SW 1271 (cell line): ENCODE measurements around the gene PLIN4.

Source experiments
- DNase-seq, 2 experiments: peaks; one replicate each; lab custom pipeline; 2025; lab: John Stamatoyannopoulos, UW

PLIN4 gene

DNA sequence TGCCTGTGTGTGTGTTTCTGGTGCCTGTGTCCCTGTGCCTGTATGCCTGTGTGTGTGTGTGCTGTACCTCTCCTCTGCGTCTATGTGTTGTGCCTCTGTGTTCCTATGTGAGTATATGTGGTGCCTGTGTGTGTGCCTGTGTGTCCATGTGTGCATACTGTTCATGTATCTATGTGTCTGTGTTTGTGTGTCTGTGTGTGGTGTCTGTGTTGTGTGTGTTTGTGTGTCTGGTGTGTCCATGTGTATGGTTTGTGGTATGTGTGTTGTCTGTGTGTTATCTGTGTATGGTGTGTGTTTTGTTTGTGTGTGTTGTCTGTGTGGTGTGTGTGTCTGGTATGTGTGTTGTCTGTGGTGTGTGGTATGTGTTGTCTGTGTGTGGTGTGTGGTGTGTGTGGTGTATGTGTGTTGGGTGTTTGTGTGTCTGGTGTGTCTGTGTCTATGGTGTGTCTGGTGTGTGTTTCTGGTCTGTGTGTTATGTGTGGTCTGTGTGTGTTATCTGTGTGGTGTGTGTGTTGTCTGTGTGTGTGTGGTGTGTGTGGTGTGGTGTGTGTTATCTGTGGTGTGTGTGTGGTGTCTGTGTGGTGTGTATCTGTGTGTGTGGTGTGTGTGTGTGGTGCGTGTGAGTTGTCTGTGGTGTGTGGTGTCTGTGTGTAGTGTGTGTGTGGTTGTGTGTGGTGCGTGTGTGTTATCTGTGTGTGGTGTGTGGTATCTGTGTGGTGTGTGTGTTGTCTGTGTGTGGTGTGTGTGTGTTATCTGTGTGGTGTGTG is 25.8 kb downstream of the PLIN4 start:
- DNase-seq: no peak

GRCh38 chr19:4491446-4491845 is 26.8 kb downstream of the PLIN4 start:
- no peak for DNase-seq

GRCh38 chr19:4488496-4488895 is 29.8 kb downstream of the PLIN4 start:
- DNase-seq: no peak

GRCh38 chr19:4487572-4487971 is 30.7 kb downstream of the PLIN4 start:
- DNase-seq: no peak

DNA sequence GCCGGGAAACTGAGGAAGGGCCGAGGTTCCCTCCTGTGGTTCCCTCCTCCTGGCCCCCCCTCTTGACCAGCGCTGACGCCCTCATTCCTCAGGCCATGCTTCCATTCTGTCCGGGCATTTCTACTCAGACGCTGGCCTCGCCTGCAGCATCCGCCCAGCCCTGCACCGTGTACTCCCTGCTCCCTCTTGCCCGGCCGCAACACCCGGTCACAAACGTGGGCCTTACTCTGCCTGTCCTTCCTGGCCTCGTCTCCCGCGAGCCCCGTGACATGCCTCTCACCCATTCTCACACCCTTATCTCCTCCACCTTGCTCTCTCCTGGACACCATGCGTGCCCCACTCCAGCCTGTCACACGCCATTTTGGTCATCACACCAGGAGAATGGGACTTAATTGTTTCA is 34.9 kb downstream of the PLIN4 start:
- no peak for DNase-seq

- DNase-seq: no peak
These were observed 35.4 kb downstream of the PLIN4 start for GRCh38 chr19:4482721-4483364.

- DNase-seq: no peak
These were observed 41.1 kb downstream of the PLIN4 start for GRCh38 chr19:4477034-4477801.

DNA sequence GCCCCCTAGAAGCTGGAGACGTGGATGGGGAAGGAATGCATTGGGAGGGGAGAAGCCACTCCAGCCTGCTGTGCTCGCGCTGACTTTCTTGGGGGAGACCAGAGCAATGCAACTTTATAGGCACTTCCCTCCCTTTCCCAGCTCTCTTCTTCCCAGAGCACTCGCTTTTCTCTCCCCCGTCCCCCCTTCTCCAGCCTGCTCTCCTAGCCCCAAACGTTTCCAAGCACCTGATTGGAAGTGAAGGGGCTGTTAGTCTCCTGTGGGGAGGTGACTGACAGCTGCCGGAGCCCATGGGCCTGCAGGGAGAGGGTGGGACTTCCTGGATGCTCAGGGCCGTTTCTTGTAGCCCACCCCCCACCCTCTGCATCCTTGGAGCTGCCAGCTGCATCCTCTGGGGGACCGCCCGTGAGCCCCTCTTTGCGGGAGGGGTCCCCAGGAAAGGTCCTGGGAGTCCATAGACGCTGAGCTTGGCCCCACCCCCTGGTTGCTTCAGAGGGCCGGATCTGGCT is 43.7 kb downstream of the PLIN4 start:
- DNase-seq: peak in 1 of 2 experiments; percentile 21

DNA sequence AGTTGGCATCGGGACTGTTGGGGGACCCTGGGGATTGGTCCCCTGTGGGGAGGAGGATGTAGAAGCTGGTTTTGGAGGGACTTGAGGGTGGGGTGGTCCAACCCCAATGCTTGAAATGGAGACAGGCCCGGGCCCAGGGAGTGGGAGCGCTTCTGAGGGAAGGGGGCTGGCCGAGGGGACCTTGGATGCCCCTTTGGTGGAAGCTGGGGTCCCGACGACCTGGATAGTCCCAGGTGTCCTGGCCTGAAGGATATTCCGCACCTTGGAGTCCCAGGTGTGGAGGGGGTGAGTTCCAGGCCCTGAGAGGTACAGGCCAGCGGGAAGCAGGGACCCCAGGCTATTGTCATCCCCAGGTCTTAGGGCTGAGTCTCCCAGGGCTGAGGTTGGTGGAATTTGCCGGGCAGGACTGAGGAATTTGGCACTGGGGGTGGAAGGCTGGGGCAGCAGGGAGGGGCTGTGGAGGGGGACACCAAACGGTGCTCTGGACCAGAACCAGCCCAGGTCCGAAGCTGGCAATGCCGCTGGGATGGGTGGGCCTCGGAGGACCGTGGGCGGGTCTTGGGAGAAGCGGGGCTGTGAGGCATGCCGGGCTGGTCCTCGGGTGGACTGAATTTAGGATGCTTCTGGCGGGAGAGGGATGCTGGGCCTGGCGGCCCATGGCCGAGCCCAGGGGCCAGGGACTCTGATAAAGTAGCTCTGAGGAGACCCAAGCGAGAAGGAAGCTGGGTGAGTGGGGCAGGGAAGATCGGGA is 44.3 kb downstream of the PLIN4 start:
- no peak for DNase-seq

- no peak for DNase-seq
These were observed 45.1 kb downstream of the PLIN4 start for GRCh38 chr19:4473011-4473762.

DNA sequence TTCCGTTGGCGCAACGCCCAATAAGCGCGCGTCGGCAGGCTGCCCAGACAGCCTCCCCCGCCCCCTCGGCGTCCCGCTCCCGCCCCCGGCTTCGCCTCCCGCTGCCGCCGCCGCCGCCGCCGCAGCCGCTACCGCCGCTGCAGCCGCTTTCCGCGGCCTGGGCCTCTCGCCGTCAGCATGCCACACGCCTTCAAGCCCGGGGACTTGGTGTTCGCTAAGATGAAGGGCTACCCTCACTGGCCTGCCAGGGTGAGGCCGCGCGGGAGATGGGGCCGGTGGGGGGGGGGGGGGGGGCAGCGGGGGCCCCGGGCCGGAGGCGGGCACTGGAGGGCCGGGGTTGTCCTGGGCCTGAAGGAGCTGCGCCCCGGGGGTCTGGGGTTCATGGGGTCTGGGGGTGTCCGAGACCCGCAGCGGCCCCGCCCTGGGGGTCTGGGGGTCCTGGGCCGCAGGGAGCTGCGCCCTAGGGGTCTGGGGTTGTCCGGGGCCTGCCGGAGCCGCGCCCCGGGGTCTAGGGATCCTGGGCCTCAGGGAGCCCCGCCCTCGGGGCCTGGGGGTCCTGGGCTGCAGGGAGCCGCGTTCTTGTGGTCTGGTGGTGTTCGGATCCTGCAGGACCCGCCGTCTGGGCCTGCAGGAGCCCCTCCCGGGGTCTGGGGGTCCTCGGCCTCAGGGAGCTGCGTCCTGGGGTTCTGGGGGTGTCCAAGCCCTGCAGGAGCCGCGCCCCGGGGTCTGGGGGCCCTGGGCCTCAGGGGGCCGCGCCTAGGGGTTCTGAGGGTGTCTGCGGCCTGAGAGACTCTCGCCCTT is 45.9 kb downstream of the PLIN4 start, which contains the start of gene HDGFL2:
Gene HDGFL2 (plus strand): TSS at position 124 of the 801 bp plus-strand sequence. CDS start 54 bp downstream, at position 178.
- DNase-seq: no peak

DNA sequence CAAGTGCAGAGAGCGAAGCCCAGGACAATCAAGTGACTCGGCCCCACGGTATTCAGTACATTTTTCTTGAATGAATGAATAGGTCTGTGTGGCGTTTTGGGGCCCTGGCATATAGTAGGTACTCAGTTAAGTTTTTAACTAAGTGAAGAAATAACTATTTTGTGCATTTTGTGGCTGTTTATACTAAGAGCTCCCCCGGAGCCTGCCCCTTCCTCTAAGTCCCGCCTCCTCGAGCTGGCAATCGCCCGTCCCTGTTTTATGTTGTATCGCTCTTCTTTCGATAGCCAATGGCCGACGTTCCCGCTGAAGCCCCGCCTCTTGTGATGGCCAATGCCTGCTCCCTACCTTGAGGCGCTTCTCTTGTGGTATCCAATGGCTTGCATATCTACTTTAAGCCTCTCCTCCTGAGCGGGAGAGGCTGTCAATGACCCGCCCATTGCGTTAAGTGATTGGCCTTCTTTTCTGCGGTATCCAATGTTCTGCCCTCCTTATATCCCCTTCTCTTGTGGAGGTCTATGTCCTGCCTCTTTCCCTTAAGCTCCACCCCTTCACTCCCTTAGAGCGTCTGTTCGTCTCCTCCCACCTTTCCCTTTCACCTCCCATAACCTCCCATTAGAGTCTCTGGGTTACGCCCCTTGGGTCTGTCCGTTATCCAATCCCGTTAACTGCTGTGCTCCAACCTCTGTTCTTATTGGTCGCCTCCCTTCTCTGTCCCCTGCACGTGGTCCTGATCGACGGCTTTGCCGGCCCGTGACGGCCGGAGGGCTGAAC is 46.7 kb downstream of the PLIN4 start:
- peak; percentile 99 to 100 for DNase-seq

GRCh38 chr19:4467835-4468234 is 50.5 kb downstream of the PLIN4 start:
- no peak for DNase-seq

GRCh38 chr19:4464815-4465581 is 53.3 kb downstream of the PLIN4 start:
- no peak for DNase-seq

DNA sequence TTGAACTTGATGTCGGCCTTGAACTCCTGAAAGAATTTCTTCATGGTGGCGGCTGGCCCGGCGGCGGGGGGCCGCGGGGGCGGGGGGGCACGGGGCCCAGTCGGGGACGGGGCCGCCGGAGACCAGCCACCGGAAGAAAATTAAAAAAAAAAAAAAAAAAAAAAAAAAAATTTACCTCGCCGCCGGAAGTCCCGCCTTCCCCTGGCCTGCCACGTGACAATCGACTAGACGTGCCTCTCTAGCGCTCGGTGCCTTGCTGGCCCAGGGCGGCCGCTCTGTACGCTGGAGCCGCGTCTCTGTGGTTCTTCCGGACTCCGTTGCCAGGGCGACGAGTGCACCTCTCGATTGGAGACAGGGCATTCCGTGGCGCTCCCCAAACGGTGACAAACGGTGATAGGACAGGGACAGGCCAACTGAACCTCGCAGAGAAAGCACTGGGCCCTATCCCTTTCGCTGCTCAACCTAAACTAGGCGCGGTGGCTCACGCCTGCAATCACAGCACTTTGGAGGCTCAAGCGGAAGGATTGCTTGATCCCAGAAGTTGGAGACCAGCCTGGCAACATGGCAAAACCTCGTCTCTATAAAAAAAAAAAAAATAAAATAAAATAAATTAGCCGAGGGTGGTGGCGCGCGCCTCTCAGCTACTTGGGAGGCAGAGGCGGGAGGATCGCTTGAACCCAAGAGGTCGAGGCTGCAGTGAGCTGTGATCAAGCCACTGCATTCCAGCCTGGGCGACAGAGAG is 60.5 kb downstream of the PLIN4 start, which contains the start of gene UBXN6:
Gene UBXN6 (minus strand): TSS at position 141 of the 742 bp plus-strand sequence. CDS start 97 bp downstream, at position 44.
- peak; percentile 92 to 96 for DNase-seq

DNA sequence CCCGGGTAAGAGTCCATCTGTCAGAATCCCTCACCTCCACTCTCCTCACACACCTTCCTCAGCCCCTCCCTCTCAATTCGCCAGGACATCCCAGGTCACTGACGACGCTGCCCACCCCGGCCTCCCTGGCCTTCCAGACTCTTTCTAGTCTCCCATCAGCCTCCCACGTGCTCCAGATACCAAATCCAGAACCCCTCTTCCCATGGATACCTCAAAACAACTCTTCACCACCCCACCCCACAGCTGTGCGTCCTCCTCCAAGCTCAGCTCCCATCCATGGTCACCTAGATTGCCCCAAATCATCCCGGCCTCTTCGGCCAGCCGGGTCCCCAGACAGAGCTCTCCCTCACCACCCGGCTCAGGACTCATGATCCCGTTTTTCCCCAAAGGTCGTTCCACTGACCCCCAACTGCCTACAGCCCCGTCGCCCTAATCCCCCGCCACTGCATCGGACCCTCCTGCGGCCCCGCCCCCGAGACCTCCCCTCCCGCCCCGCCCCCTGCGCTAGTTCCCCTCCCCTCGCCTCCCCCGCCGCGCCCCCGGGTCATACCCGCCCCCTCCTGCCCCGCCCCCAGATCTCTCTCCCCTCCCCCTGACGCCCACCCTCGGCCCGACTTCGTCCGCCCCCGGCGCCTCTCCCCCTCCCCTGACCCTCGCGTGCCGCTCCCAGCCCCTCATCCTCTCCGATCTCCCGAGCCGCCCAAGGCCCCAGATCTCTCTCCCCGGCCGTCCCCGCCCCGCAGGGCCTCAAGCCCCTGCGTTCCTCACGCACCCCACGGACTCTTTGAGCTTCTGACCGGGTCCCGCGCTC is 61.2 kb downstream of the PLIN4 start:
- peak in 1 of 2 experiments; percentile 31 for DNase-seq

DNA sequence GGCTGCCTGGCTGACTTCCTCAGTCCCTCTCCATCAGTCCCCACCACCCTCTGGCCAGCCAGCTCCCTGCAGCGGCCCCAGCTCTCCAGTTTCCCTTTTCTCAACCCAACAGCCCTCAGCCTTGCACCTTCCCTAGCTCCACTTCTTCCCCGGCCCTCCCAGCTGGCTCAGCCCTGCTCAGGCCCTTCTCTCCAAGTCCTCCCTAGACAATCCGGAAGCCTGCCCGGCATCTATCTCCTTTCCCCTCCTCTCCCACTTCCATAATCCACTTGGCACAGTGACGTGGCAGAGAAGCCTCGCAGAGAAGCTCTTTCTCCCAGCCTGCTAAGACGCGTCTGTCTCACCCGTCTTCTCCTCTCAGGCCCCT is 61.8 kb downstream of the PLIN4 start:
- no peak for DNase-seq
